ENCODE measurements around the gene KCNJ9. TPM values are rescaled to one million over a fixed set of nuclear protein-coding genes. Genes with fewer than 3 reads are reported as not detected.

The KCNJ9 gene
- total RNA-seq, 1 donor from 2014 or later = not detected

DNA sequence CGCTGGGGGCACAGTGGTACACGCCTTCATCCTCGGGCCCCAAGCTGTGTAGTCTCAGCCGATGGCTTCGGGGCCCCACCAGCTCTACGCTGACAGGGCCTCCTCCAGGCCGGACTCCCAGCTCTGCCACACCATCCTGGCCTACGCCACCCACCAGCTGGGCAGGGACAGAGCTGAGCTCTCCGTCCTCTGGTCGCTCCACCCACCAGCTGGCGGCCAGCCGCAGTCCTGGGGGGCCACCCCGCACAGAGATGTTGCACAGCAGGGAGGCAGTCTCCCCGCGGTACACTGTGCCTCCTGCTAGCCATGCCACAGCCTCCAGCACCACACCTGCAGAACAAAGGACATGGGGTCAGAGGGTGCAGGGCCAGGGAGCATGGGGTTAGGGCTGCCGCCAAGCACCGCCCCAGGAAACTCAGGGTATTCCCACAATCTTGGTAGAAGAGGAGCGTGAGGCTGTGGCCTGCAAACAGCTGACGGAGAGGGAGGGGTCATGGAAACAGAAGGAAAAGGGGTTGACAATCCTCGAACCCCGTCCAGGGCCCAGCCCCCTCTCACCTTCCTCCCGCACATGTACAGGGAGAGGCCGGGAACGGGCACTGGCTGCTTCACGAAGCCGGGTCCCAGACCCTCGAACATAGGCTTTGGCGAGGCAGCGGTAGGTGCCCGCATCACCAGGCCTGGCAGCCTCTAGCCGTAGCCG, 11.2 kb downstream of the KCNJ9 start:
- Mint-ChIP-seq H3K27ac (ENCODE audit: unreplicated experiment) (no peak overlapping the region), H3K36me3 (ENCODE audit: low read depth, unreplicated experiment) (peaks cover 10% of the 10 kb centered on the region), H3K27me3 (ENCODE audit: low read depth, unreplicated experiment) (peaks cover 9% of the 10 kb centered on the region), H3K9me3 (ENCODE audit: unreplicated experiment) (no peaks in the 10 kb centered on the region), H3K4me1 (ENCODE audit: low read depth, unreplicated experiment) (peaks cover 5% of the 10 kb centered on the region), H3K4me3 (ENCODE audit: unreplicated experiment) (no peak overlapping the region)
- no peaks in the 10 kb centered on the region for H3K36me3 ChIP-seq (ENCODE audit: insufficient read depth, low read length)
- H2AFZ ChIP-seq (ENCODE audit: low read depth, low read length) = no peak overlapping the region
- H3K79me2 ChIP-seq (ENCODE audit: insufficient read depth, low read length) = no peaks in the 10 kb centered on the region
- no peak overlapping the region for H3K4me3 ChIP-seq (ENCODE audit: insufficient read depth, low read depth, low read length)
- no peak overlapping the region for H3K9ac ChIP-seq (ENCODE audit: low read length)
- FAIRE-seq (no peak), DNase-seq (ENCODE audit: low read depth) (no peak)
- peaks cover 5% of the 10 kb centered on the region for H4K20me1 ChIP-seq (ENCODE audit: insufficient read depth, low read length)
- no peak for TF ChIP-seq EZH2 (IDR thresholded peaks at IDR 0.05; ENCODE audit: insufficient read depth, low read length)
- TF ChIP-seq, protein P1, sequence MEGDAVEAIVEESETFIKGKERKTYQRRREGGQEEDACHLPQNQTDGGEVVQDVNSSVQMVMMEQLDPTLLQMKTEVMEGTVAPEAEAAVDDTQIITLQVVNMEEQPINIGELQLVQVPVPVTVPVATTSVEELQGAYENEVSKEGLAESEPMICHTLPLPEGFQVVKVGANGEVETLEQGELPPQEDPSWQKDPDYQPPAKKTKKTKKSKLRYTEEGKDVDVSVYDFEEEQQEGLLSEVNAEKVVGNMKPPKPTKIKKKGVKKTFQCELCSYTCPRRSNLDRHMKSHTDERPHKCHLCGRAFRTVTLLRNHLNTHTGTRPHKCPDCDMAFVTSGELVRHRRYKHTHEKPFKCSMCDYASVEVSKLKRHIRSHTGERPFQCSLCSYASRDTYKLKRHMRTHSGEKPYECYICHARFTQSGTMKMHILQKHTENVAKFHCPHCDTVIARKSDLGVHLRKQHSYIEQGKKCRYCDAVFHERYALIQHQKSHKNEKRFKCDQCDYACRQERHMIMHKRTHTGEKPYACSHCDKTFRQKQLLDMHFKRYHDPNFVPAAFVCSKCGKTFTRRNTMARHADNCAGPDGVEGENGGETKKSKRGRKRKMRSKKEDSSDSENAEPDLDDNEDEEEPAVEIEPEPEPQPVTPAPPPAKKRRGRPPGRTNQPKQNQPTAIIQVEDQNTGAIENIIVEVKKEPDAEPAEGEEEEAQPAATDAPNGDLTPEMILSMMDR (IDR thresholded peaks at IDR 0.05; ENCODE audit: insufficient read depth, low read depth, low read length) = no peak
- no peaks in the 10 kb centered on the region for H3K4me1 ChIP-seq (ENCODE audit: insufficient read depth, low read length)
- no peak overlapping the region for H3K27ac ChIP-seq (ENCODE audit: low read depth, low read length)
- no peaks in the 10 kb centered on the region for H3K27me3 ChIP-seq (ENCODE audit: insufficient read depth, low read length)
- no peaks in the 10 kb centered on the region for H3K9me3 ChIP-seq (ENCODE audit: insufficient read depth, low read depth, low read length)
- no peak overlapping the region for H3K4me2 ChIP-seq (ENCODE audit: low read length)

DNA sequence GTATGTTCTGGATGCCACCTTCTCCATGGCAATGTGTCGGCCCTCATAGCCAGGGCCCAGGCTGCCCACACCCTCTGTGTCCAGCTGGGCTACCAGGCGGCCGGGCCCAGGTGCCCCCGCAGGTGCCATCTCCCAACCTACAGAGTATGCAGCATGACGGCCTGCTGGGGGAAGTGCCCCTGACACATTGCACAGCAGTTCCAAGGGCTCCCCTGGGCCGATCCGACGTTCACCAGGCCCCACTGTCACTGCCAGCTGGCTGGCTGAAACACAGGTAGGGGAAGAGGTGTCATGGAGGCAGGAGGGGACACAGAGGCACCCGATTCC, 11.7 kb downstream of the KCNJ9 start:
- Histone ChIP-seq H3K9me3 (ENCODE audit: insufficient read depth, low read depth, low read length) (no peaks in the 10 kb centered on the region), H2AFZ (ENCODE audit: low read depth, low read length) (no peak overlapping the region), H3K9ac (ENCODE audit: low read length) (no peak overlapping the region), H3K27me3 (ENCODE audit: insufficient read depth, low read length) (no peaks in the 10 kb centered on the region), H3K4me2 (ENCODE audit: low read length) (no peak overlapping the region), H3K4me1 (ENCODE audit: insufficient read depth, low read length) (peaks cover 5% of the 10 kb centered on the region), H3K79me2 (ENCODE audit: insufficient read depth, low read length) (no peaks in the 10 kb centered on the region), H3K4me3 (ENCODE audit: insufficient read depth, low read depth, low read length) (no peak overlapping the region), H4K20me1 (ENCODE audit: insufficient read depth, low read length) (peaks cover 6% of the 10 kb centered on the region), H3K27ac (ENCODE audit: low read depth, low read length) (no peak overlapping the region), H3K36me3 (ENCODE audit: insufficient read depth, low read length) (no peaks in the 10 kb centered on the region)
- Mint-ChIP-seq H3K36me3 (ENCODE audit: low read depth, unreplicated experiment) (peaks cover 8% of the 10 kb centered on the region), H3K4me3 (ENCODE audit: unreplicated experiment) (no peak overlapping the region), H3K27ac (ENCODE audit: unreplicated experiment) (no peak overlapping the region), H3K9me3 (ENCODE audit: unreplicated experiment) (no peaks in the 10 kb centered on the region), H3K4me1 (ENCODE audit: low read depth, unreplicated experiment) (peaks cover 6% of the 10 kb centered on the region), H3K27me3 (ENCODE audit: low read depth, unreplicated experiment) (peaks cover 6% of the 10 kb centered on the region)
- DNase-seq (ENCODE audit: low read depth) (no peak), FAIRE-seq (no peak)
- TF ChIP-seq EZH2 (IDR thresholded peaks at IDR 0.05; ENCODE audit: insufficient read depth, low read length) = no peak
- TF ChIP-seq, protein P1 (IDR thresholded peaks at IDR 0.05; ENCODE audit: insufficient read depth, low read depth, low read length) = no peak

DNA sequence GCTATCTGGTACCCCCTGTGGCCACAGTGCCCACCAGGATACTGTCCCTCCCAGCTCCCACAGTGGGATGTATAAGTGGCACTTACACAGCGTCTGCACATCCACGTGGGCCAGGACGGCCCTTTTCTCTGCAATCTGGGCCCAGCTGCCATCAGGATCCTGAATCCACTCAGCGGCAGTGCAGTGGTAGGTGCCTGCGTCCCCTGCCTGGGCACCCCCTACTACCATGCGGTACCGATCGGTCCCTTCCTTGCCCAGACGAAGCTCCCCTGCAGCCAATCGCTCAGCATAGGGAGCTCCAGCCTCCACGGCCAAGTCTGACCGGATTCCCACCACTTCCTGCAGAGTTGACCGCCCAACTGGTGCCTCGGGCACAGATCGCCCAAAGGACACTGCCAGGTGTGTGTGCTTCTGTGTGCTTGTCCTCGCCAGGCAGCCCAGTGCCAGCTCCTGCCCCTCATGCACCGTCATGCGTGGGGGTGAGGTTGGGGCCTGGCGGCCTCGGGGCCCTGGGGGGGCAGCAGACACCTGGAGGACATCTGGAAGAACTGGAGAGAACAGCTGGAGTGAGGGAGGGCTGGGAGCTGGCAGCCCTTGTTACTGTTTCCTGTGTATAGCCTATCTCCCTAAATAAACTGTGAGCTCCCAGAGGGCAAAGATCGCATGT, 12.4 kb downstream of the KCNJ9 start:
- Histone ChIP-seq H3K27ac (ENCODE audit: low read depth, low read length) (no peak overlapping the region), H3K9ac (ENCODE audit: low read length) (no peak overlapping the region), H4K20me1 (ENCODE audit: insufficient read depth, low read length) (peaks cover 6% of the 10 kb centered on the region), H3K9me3 (ENCODE audit: insufficient read depth, low read depth, low read length) (no peaks in the 10 kb centered on the region), H3K4me1 (ENCODE audit: insufficient read depth, low read length) (peaks cover 7% of the 10 kb centered on the region), H3K4me2 (ENCODE audit: low read length) (no peak overlapping the region), H2AFZ (ENCODE audit: low read depth, low read length) (no peak overlapping the region), H3K4me3 (ENCODE audit: insufficient read depth, low read depth, low read length) (no peak overlapping the region), H3K36me3 (ENCODE audit: insufficient read depth, low read length) (no peaks in the 10 kb centered on the region), H3K27me3 (ENCODE audit: insufficient read depth, low read length) (no peaks in the 10 kb centered on the region), H3K79me2 (ENCODE audit: insufficient read depth, low read length) (no peaks in the 10 kb centered on the region)
- peaks cover 6% of the 10 kb centered on the region for H3K4me1 Mint-ChIP-seq (ENCODE audit: low read depth, unreplicated experiment)
- DNase-seq (ENCODE audit: low read depth) (no peak), FAIRE-seq (no peak)
- H3K9me3 Mint-ChIP-seq (ENCODE audit: unreplicated experiment) = no peaks in the 10 kb centered on the region
- no peak overlapping the region for H3K4me3 Mint-ChIP-seq (ENCODE audit: unreplicated experiment)
- no peak overlapping the region for H3K27ac Mint-ChIP-seq (ENCODE audit: unreplicated experiment)
- peaks cover 4% of the 10 kb centered on the region for H3K36me3 Mint-ChIP-seq (ENCODE audit: low read depth, unreplicated experiment)
- TF ChIP-seq, protein P1 (IDR thresholded peaks at IDR 0.05; ENCODE audit: insufficient read depth, low read depth, low read length) = no peak
- no peak for TF ChIP-seq EZH2 (IDR thresholded peaks at IDR 0.05; ENCODE audit: insufficient read depth, low read length)
- peaks cover under 1% of the 10 kb centered on the region for H3K27me3 Mint-ChIP-seq (ENCODE audit: low read depth, unreplicated experiment)

Data from astrocyte (in vitro differentiated cells and primary cell).